Esophagus squamous epithelium (tissue), 5 donors: Measurements from ENCODE around the gene ECM1. TPM values are rescaled to one million over a fixed set of nuclear protein-coding genes. Genes with fewer than 3 reads are reported as not detected.

Experiments
- DNase-seq: peaks from one replicate; lab custom pipeline; 2025; lab: John Stamatoyannopoulos, UW
- H3K27ac ChIP-seq, 4 donors: fragments of 200-600 bp; sonication (generic); one replicate each; pipeline ENCODE4 v1.5.1; 2016 to 2019; ENCODE audit warnings: mild to moderate bottlenecking in 1 of 4
- H3K27me3 ChIP-seq, 4 donors: fragments of 200-600 bp; sonication (generic); 1 replicate in 3 of 4; 2 replicates in 1 of 4; pipeline versions ENCODE4 v1.5.1 to v1.6.0; 2017 to 2021; ENCODE audit warnings: antibody characterized with exemption in 1 of 4
- H3K36me3 ChIP-seq, 3 donors: fragments of 200-600 bp; sonication (generic); one replicate each; pipeline ENCODE4 v1.5.1; 2016 to 2019
- H3K4me1 ChIP-seq, 3 donors: fragments of 200-600 bp; sonication (generic); one replicate each; pipeline ENCODE4 v1.5.1; 2017 to 2019
- H3K4me3 ChIP-seq, 4 donors: fragments of 200-600 bp; sonication (generic); 1 replicate in 3 of 4; 2 replicates in 1 of 4; pipeline ENCODE4 v1.5.1; 2016 to 2019; ENCODE audit warnings: mild to moderate bottlenecking in 2 of 4, moderate library complexity in 1 of 4
- H3K9me3 ChIP-seq, 3 donors: fragments of 200-600 bp; sonication (generic); one replicate each; pipeline ENCODE4 v1.5.1; 2016 to 2019
- CTCF ChIP-seq, 6 experiments: fragments of 450-650 bp in 4 of 6; fragments of 200-600 bp in 2 of 6; sonication (generic) in 2 of 6; IDR thresholded peaks; one replicate each; pipeline ENCODE4 v1.5.1; 2016 to 2019; ENCODE audit warnings: antibody characterized with exemption in 6 of 6, mild to moderate bottlenecking in 4 of 6, moderate library complexity in 4 of 6
- POLR2A ChIP-seq, 4 donors: fragments of 450-650 bp; IDR thresholded peaks; one replicate each; pipeline ENCODE4 v1.6.1; 2017; ENCODE audit warnings: antibody characterized with exemption in 4 of 4, mild to moderate bottlenecking in 4 of 4, moderate library complexity in 3 of 4
- WGBS, 2 donors: methylation state at CpG; one replicate each; pipeline ENCODE4 v1.1.5; 2018; 5-methylcytosine and 5-hydroxymethylcytosine counted together
- intact Hi-C: fragments of 100-400 bp; cut with DNase I; formaldehyde crosslinking; loops from one replicate; pipeline ENCODE4 v1.15.0; 2022
- total RNA-seq, 4 donors: library from RNA; depleted of rRNA; stranded (reverse); fragments of >200 nt; gene quantifications; one replicate each; pipeline ENCODE4 v1.1.0, GENCODE V29; 2016
- donor health status: DM: yes; HTN: yes; CAD: no.

The ECM1 gene
- total RNA-seq, 4 donors from 2014 or later: 311 to 1,013 (median 406) TPM

DNA sequence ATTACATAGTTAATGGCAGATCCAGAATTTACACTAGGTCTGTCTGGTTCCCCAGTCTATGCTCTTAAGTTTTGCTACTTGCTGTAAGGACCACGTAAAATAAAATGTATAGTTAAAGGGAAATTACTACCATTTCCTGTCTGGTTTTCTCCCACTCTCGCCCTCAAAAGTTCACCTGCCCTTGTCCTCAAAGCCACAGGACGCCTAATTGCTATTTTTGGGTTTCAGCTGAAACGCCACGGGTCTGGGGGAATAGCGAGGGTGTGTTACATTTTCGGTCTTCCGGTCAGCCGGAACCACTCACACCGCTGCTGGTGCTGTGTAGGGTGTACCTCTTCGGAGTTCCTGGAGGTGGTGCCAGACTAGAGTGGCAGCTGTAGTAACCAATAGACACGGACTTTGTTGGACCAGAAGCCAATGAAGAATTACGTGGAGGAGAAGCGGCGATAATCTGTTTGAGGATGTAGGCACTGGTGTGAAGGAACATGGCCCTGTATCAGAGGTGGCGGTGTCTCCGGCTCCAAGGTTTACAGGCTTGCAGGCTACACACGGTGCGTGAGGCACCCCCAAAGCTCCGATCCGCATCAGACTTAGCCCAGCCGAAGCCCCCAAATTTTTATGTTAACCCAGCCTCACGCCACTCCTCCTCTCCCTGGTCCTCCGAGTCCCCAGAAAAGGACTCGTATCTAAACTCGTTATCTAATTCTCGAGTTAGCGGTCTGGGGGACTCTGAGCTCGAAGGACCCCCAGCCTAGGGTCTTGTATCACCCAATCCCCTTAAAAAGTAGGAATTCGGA lies 20.7 kb upstream of the ECM1 start, which contains the start of gene TARS2:
Gene TARS2 (plus strand): TSS at position 454 of the 797 bp plus-strand sequence. CDS start 32 bp downstream, at position 486.
- no peaks in the 10 kb centered on the region for H3K27me3 ChIP-seq
- 0 to 2% methylated on average over 23 to 30 of the region's 30 CpGs for WGBS, 2 donors
- TF ChIP-seq POLR2A (IDR thresholded peaks at IDR 0.05): peak in 3 of 4 donors; percentile 31 to 66 (median 52)
- peak; percentile 30 to 80 (median 52) for TF ChIP-seq CTCF (IDR thresholded peaks at IDR 0.05)
- peak within 1 kb of the TSS; percentile 84 to 94 (median 88) for H3K27ac ChIP-seq
- intact Hi-C loops: no loop called here
- H3K4me1 ChIP-seq: peaks cover 4 to 31% (median 8%) of the 10 kb centered on the region in 3 donors
- peaks cover 0 to 34% (median 12%) of the 10 kb centered on the region in 3 donors for H3K36me3 ChIP-seq
- DNase-seq: peak; percentile 89
- peak within 1 kb of the TSS; percentile 70 to 81 (median 74) for H3K4me3 ChIP-seq
- no peaks in the 10 kb centered on the region for H3K9me3 ChIP-seq

- H3K9me3 ChIP-seq: no peaks in the 10 kb centered on the region
- H3K27me3 ChIP-seq: no peaks in the 10 kb centered on the region
- H3K27ac ChIP-seq: peak overlapping the region; percentile 84 to 94 (median 88)
- WGBS, 2 donors: 2% methylated on average over 7 of the region's 7 CpGs
- intact Hi-C loops: no loop called here
- peaks cover 0 to 40% (median 15%) of the 10 kb centered on the region in 3 donors for H3K36me3 ChIP-seq
- TF ChIP-seq POLR2A (IDR thresholded peaks at IDR 0.05): no peak
- no peak for TF ChIP-seq CTCF (IDR thresholded peaks at IDR 0.05)
- H3K4me3 ChIP-seq: peak overlapping the region; percentile 70 to 81 (median 74)
- DNase-seq: no peak
- H3K4me1 ChIP-seq: peaks cover 4 to 31% (median 8%) of the 10 kb centered on the region in 3 donors
Observed at GRCh38 chr1:150487763-150488115, 20.2 kb upstream of the ECM1 start.

- 83 to 88% methylated on average over 3 to 6 of the region's 8 CpGs for WGBS, 2 donors
- intact Hi-C loops: no loop called here
- Histone ChIP-seq H3K27ac (peak overlapping the region in 3 of 4 donors; percentile 20 to 60 (median 40)), H3K9me3 (no peaks in the 10 kb centered on the region), H3K4me3 (no peak overlapping the region), H3K4me1 (peaks cover 0 to 8% (median 3%) of the 10 kb centered on the region in 3 donors), H3K27me3 (no peaks in the 10 kb centered on the region), H3K36me3 (peaks cover 2 to 94% (median 23%) of the 10 kb centered on the region in 3 donors)
- TF ChIP-seq CTCF (IDR thresholded peaks at IDR 0.05): no peak
- TF ChIP-seq POLR2A (IDR thresholded peaks at IDR 0.05): no peak
- DNase-seq: no peak
Observed at GRCh38 chr1:150493175-150493574, 14.7 kb upstream of the ECM1 start.

DNA sequence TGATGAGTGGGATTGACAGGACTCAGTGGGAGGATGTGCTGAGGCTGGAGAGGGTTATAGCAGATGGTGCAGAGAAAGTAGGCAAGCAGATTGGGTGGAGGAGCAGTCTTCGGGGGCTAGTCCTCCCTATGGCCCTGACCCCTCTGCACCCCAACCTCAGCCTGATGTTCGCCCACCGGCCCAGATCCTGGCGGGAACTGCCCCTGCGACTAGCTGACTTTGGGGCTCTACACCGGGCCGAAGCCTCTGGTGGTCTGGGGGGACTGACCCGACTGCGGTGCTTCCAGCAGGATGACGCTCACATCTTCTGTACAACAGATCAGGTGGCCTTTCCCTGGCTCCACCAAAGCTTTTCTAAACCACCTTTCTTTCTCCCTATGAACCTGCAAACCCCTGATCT lies 9.6 kb upstream of the ECM1 start:
- 92 to 97% methylated on average over 9 to 10 of the region's 10 CpGs for WGBS, 2 donors
- no peak for DNase-seq
- Histone ChIP-seq H3K4me1 (no peaks in the 10 kb centered on the region), H3K36me3 (peaks cover 11 to 99% (median 21%) of the 10 kb centered on the region in 3 donors), H3K27ac (no peak overlapping the region), H3K27me3 (no peaks in the 10 kb centered on the region), H3K4me3 (no peak overlapping the region), H3K9me3 (no peaks in the 10 kb centered on the region)
- TF ChIP-seq CTCF (IDR thresholded peaks at IDR 0.05) (no peak), POLR2A (IDR thresholded peaks at IDR 0.05) (no peak)
- intact Hi-C loops: no loop called here

DNA sequence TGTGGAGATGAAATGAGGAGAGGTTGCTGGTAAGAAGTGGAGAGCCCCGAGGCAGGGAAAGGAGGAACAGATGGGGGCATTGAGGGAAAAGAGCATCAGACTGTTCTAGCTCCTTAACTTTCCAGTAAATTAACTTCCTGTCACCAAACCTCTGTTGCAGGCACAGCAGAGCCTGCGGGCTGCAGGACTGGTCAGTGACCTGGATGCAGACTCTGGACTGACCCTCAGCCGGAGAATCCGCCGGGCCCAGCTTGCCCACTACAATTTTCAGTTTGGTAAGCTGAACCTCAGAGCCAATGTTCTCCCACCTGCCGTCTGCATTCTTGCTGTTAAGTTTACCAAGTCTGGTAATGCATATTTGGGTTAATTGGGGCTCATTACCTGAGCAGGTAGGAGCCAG lies 2.5 kb upstream of the ECM1 start:
- no peaks in the 10 kb centered on the region for H3K27me3 ChIP-seq
- peaks cover 9 to 78% (median 10%) of the 10 kb centered on the region in 3 donors for H3K36me3 ChIP-seq
- WGBS, 2 donors: 86 to 88% methylated on average over 2 to 6 of the region's 6 CpGs
- TF ChIP-seq CTCF (IDR thresholded peaks at IDR 0.05) (no peak), POLR2A (IDR thresholded peaks at IDR 0.05) (no peak)
- no peak overlapping the region for H3K4me3 ChIP-seq
- intact Hi-C loops: no loop called here
- H3K9me3 ChIP-seq: no peaks in the 10 kb centered on the region
- H3K27ac ChIP-seq: no peak overlapping the region
- DNase-seq: no peak
- H3K4me1 ChIP-seq: peaks cover 7 to 32% (median 20%) of the 10 kb centered on the region in 3 donors
